ENCODE measurements around the gene PIP. TPM values are rescaled to one million over a fixed set of nuclear protein-coding genes. Genes with fewer than 3 reads are reported as not detected.

Gene PIP
- total RNA-seq, 1 experiment from 2014 or later: not detected

GRCh38 chr7:143117395-143117794, 14.5 kb upstream of the PIP start:
- no peak overlapping the region for H3K27ac Mint-ChIP-seq

More at GRCh38 chr7:143117395-143117794, 14.5 kb upstream of the PIP start:
- Histone ChIP-seq H3K18ac (ENCODE audit: insufficient read length, low read depth, low read length) (no peak overlapping the region), H2BK12ac (ENCODE audit: insufficient read length, low read depth, low read length) (no peak overlapping the region), H2BK15ac (ENCODE audit: low read depth, low read length) (no peak overlapping the region), H3T11ph (ENCODE audit: low read length) (no peak overlapping the region), H3K23me2 (ENCODE audit: insufficient read length, low read depth, low read length, poor library complexity, severe bottlenecking) (no peaks in the 10 kb centered on the region), H3K79me1 (ENCODE audit: insufficient read depth, low read depth, low read length, poor library complexity, severe bottlenecking) (no peaks in the 10 kb centered on the region), H3K79me2 (ENCODE audit: insufficient read depth, low read length) (no peaks in the 10 kb centered on the region), H4K91ac (ENCODE audit: insufficient read length, low read depth, low read length) (no peak overlapping the region), H2AFZ (ENCODE audit: low read length) (no peak overlapping the region), H4K8ac (replicated peaks; ENCODE audit: insufficient read length, low read depth, low read length) (no peak overlapping the region), H3K4ac (ENCODE audit: low read depth, low read length) (no peak overlapping the region), H2BK120ac (ENCODE audit: low read depth, low read length, poor library complexity, severe bottlenecking) (no peak overlapping the region), H4K5ac (ENCODE audit: insufficient read length, low read depth, low read length) (no peak overlapping the region), H3K27me3 (ENCODE audit: insufficient read depth, low read length) (no peaks in the 10 kb centered on the region), H3K4me2 (ENCODE audit: insufficient read depth, insufficient read length, low read length) (no peak overlapping the region), H2AK5ac (ENCODE audit: insufficient read length, low read length) (no peak overlapping the region), H3K23ac (ENCODE audit: insufficient read length, low read depth, low read length) (no peak overlapping the region), H3K9ac (ENCODE audit: extremely low read depth, insufficient read length, low read length) (no peak overlapping the region), H4K20me1 (ENCODE audit: control insufficient read depth, insufficient read depth, insufficient read length) (no peaks in the 10 kb centered on the region), H2BK5ac (ENCODE audit: insufficient read length, low read length) (no peak overlapping the region), H3K56ac (ENCODE audit: insufficient read length, low read depth, low read length) (no peak overlapping the region), H3K4me1 (ENCODE audit: insufficient read depth, low read length) (no peaks in the 10 kb centered on the region), H3K14ac (ENCODE audit: insufficient read depth, low read length) (no peak overlapping the region), H3K27ac (ENCODE audit: insufficient read length, low read depth, low read length) (no peak overlapping the region), H3K9me3 (ENCODE audit: control insufficient read depth, low read depth, low read length) (no peaks in the 10 kb centered on the region), H2BK20ac (ENCODE audit: low read depth, low read length, poor library complexity, severe bottlenecking) (no peak overlapping the region)
- H3K9me3 Mint-ChIP-seq: peaks cover 26 to 31% of the 10 kb centered on the region in 2 experiments
- H3K27me3 Mint-ChIP-seq (ENCODE audit: low read depth): no peaks in the 10 kb centered on the region
- peaks cover 0 to 4% (median 2%) of the 10 kb centered on the region in 3 experiments; a peak in 3 of 7 replicates for H3K36me3 Mint-ChIP-seq (ENCODE audit: insufficient read depth in 1 of 3, low read depth in 3 of 3)
- TF ChIP-seq CTCF (conservative IDR thresholded peaks at IDR 0.05): no peak
- no peak for DNase-seq
- H3K4me3 Mint-ChIP-seq: no peak overlapping the region
- peaks cover 6 to 9% of the 10 kb centered on the region in 2 experiments; a peak in 2 of 4 replicates for H3K4me1 Mint-ChIP-seq
- no CpG with 5 or more reads among the region's 3 CpGs for WGBS (ENCODE audit: extremely low coverage, insufficient read length, low lambda C conversion rate)

Measured in H9 (cell line).